GM12891 (cell line): ENCODE data around the gene WNT16.

Experiments
- POLR2A ChIP-seq: IDR thresholded peaks from 2 replicates; pipeline ENCODE4 v1.6.1; 2011; ENCODE audit warnings: low read depth, low read length, control low read depth
- SPI1 ChIP-seq: IDR thresholded peaks from 2 replicates; pipeline ENCODE4 v1.6.1; 2011; ENCODE audit warnings: low read depth, low read length, control low read depth

- TF ChIP-seq POLR2A (no peak), SPI1 (no peak)
Observed at GRCh38 chr7:121279060-121279620, 49.7 kb upstream of the WNT16 start.
